GM21723 (cell line): ENCODE data around the gene FAIM.
A peak's percentile ranks its signal among the peaks of the same experiment; 100 is the strongest.
"Not testable (repeated sequence)": the region's sequence is repeated elsewhere in the genome, so short reads cannot be mapped to it uniquely, and the experiment has no call there.

Source experiments
- ATAC-seq: cut with Tn5 transposase; IDR thresholded peaks from one replicate; pipeline ENCODE4 v1.9.1; 2021; ENCODE audit warnings: mild to moderate bottlenecking, moderate library complexity; ENCODE audit not compliant: unreplicated experiment

FAIM gene

GRCh38 chr3:138608322-138609135 is at the start of gene FAIM:
Gene FAIM, plus strand, starts transcription at chr3:138608771. Its CDS starts 10,956 bp downstream, at chr3:138619727.
- ATAC-seq, result peak; percentile 72

- ATAC-seq, result no peak
These were observed 49.4 kb upstream of the FAIM start for GRCh38 chr3:138559134-138559533.

DNA sequence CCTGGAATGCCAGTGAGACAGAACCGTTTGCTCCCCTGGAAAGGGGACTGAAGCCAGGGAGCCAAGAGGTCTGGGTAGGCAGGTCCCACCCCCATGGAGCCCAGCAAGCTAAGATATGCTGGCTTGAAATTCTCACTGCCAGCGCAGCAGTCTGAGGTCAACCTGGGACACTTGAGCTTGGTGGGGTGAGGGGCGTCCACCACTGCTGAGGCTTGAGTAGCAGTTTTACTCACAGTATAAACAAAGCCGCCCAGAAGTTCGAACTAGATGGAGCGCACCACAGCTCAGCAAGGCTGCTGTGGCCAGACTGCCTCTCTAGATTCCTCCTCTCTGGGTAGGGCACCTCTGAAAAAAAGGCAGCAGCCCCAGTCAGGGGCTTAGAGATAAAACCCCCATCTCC is 48.1 kb upstream of the FAIM start:
- ATAC-seq, result no peak

DNA sequence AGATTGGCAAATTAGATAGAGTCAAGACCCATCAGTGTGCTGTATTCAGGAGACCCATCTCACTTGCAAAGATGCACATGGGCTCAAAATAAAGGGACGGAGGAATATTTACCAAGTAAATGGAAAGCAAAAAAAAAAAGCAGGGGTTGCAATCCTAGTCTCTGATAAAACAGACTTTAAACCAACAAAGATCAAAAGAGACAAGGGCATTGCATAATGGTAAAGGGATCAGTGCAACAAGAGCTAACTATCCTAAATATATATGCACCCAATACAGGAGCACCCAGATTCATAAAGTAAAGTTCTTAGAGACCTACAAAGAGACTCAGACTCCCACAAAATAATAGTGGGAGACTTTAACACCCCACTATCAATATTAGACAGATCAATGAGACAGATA is 45.7 kb upstream of the FAIM start:
- ATAC-seq, result not testable (repeated sequence)

DNA sequence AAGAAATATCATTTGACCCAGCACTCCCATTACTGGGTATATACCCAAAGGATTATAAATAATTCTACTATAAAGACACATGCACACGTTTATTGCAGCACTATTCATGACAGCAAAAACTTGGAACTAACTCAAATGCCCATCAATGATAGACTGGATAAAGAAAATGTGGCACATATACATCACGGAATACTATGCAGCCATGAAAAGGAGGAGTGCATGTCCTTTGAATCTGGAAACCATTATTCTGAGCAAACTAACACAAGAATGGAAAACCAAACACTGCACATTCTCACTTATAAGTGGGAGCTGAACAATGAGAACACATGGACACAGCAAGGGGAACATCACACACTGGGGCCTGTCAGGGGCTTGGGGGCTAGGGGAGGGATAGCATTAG is 42.3 kb upstream of the FAIM start:
- ATAC-seq, result not testable (repeated sequence)

DNA sequence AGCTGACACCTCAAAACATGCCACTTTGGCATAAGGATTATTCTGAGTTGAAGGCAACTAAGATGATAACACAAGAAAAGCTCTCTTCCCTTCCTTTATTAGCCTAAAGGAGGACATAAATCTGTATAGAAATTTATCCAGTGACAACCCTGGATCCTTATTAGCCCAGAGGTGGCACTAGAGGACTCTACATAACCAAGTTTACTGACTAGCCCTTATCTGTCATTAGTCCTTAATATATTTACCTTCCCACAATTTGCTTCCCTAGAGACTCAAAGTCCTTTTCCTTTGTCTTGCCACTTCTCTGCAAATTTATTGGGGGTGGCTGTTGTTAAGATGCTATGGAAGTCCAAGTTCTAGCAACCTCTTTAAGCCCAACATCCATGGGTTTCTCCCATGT is 41.2 kb upstream of the FAIM start:
- ATAC-seq, result no peak

DNA sequence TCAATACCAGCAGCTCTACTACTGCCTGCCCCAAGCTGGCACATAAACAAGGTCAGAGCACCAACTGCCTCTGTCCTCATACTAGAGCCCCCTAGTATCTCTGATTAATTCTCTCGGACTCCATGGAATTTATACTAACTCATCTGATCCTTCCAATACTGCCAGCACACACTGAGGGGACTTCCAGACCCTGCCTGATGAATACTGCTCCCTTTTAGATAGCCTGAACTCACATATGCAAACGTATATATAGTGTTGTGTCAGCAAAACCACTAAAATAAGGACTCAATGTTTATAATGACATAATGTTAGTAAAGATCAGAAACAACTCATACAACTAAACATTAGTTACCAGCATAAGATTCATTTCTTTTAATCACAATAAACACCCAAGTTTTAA is 39.5 kb upstream of the FAIM start:
- no peak for ATAC-seq

DNA sequence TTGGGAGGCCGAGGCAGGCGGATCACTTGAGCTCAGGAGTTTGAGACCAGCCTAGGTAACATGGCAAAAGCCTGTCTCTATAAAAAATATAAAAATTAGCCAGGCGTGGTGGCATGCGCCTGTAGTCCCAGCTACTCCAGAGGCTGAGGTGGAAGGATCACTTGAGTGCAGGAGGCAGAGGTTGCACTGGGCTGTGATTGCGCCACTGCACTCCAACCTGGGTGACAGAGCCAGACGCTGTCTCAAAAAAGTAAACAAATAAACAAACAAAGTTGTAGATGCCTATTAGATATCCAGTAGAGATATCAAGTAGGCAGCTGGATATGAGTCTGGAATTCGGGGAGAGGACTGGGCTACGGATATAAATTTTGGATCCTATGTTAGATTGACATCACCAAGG is 38.9 kb upstream of the FAIM start:
- ATAC-seq, result not testable (repeated sequence)

GRCh38 chr3:138573138-138573537 is 35.4 kb upstream of the FAIM start:
- no peak for ATAC-seq

- ATAC-seq, result peak; percentile 80
These were observed 30.4 kb upstream of the FAIM start for GRCh38 chr3:138578141-138578540.

DNA sequence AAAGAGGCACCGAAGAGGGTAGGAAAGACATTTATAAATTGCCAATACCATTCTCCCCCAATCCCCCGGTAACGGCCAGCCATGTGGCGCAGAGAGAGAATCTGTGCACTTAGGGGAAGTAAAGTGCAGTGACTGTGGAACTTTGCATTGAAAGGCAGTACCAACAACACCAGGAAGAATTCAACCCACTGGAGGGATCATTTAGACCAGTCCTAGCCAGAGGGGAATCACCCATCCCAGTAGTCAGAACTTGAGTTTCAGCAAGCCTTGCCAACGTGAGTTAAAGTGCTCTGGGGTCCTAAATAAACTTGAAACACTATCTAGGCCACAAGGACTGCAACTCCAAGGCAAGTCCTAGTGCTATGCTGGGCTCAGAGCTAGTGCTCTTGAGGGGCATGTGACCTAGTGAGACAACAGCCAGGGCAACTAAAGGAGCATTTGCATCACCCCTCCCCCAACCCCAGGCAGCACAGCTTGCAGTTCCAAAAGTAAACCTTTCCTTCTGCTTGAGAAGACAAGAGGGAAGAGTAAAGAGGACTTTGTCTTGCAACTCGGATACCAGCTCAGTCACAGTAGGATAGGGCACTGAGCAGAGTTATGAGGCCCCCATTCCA is 29.5 kb upstream of the FAIM start:
- ATAC-seq, result no peak

GRCh38 chr3:138587374-138587773 is 21.2 kb upstream of the FAIM start:
- ATAC-seq, result no peak

- no peak for ATAC-seq
These were observed 20.1 kb upstream of the FAIM start for GRCh38 chr3:138588445-138588844.

DNA sequence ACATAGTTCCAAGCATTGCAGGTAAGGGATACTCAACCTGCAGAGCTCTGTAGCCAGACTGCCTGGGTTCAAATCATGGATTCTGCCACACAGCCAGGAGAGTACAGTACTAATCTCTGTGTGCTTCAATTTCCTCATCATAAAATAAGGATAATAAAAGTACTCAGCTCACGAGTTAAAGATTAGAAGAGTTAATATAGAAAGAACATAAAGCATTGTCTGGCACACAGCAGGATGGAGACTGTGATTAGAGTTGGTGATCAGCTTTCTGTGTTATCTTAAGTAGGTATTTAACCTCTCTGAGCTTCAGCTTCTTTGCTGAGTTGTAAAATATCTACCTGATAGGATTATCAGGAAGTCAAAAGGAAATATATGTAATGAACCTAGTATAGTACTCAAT is 17.2 kb upstream of the FAIM start:
- ATAC-seq, result no peak

DNA sequence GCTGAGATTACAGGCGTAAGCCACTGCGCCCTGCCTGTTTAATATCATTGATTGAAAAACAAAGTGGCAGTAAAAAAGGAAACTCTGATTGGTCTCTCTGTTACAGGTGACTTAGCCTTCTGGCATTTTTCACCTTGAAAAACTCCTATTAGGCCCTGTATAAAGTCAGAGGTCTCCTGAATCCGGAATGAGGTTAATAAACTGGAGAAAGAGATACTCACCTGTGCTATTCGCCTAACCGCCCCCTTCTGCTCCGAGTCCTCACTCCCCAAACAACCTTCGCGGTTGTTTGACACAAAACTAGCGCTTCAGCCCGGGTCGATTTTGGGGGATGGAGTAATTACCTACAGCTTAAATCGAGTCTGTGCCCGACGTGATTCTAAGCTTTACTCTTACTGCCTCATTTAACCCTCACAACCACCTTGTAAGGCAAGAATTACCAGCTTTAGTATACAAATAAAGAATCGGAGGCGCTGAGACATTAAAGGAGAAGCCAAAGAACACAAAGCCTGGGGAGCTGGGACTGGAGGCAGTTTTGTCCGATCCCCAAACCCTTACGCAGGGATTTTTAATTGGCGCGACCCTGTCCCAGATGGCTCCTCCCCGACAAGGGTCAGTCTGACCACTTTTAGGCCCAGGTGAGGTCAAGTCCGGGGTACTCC is 15.0 kb upstream of the FAIM start:
- no peak for ATAC-seq

GRCh38 chr3:138594150-138594934 is 14.2 kb upstream of the FAIM start, which contains the start of gene CEP70:
Gene CEP70, minus strand, starts transcription at chr3:138594260. Its CDS starts 21,333 bp downstream, at chr3:138572927.
- peak; percentile 90 for ATAC-seq

- no peak for ATAC-seq
These were observed 13.5 kb upstream of the FAIM start for GRCh38 chr3:138594935-138595610.

DNA sequence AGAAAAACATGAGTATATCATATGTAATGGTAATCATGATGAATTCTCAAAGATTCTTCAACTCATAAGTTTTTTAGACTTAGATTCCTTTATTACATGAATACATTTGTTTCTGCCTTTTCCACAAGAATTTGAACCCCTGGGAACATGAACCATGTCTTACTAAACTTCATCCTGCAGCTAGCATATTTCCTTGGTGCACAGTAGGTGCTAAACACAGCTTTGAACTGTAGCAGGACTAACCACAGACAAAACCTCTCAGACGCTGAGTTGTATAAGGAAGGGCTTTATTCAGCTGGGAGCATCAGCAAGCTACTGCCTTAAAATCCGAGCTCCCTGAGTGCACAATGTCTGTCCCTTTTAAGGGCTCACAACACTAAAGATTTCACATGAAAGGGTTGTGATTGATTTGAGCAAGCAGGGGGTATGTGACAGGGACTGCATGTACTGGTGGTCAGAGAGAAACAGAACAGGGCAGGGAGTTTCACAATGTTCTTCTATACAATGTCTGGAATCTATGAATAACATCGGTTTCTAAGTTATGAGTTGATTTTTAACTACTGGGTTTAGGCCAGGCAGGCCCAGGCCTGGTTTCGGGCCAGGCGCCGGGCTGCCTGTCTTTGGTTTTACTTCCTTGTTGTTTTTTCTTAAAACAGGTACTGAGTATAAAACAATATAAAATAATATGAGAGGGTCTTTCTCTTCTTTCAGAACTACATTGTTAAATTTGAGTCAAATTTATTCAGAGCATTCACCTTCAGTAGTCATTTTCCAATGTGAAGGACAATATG is 11.2 kb upstream of the FAIM start:
- ATAC-seq, result not testable (repeated sequence)

- no peak for ATAC-seq
These were observed 10.0 kb upstream of the FAIM start for GRCh38 chr3:138598534-138598933.
